H9 (cell line): ENCODE measurements around the gene THSD7A. TPM values are rescaled to one million over a fixed set of nuclear protein-coding genes. Genes with fewer than 3 reads are reported as not detected.

Experiments used
- DNase-seq: peaks from one replicate; pipeline ENCODE4 v3.0.0-alpha.2; 2017
- H2AFZ ChIP-seq: one replicate; pipeline ENCODE4 v1.6.1; 2013; ENCODE audit warnings: mild to moderate bottlenecking, low read length, control low read depth, moderate library complexity
- H2AK5ac ChIP-seq: 2 replicates; pipeline ENCODE4 v1.6.1; 2013; ENCODE audit warnings: low read length, control low read depth, mixed read lengths; ENCODE audit not compliant: insufficient read length
- H2BK120ac ChIP-seq: one replicate; pipeline ENCODE4 v1.6.1; 2013; ENCODE audit warnings: low read depth, mild to moderate bottlenecking, low read length, control low read depth, inconsistent platforms; ENCODE audit not compliant: poor library complexity, severe bottlenecking
- H2BK12ac ChIP-seq: 2 replicates; pipeline ENCODE4 v1.6.1; 2013; ENCODE audit warnings: low read length, control low read depth, mixed read lengths, low read depth; ENCODE audit not compliant: insufficient read length
- H2BK15ac ChIP-seq: 2 replicates; pipeline ENCODE4 v1.6.1; 2013; ENCODE audit warnings: low read depth, low read length, control low read depth
- H2BK20ac ChIP-seq: one replicate; pipeline ENCODE4 v1.6.1; 2013; ENCODE audit warnings: low read depth, mild to moderate bottlenecking, low read length, control low read depth, inconsistent platforms; ENCODE audit not compliant: poor library complexity, severe bottlenecking
- H2BK5ac ChIP-seq: 2 replicates; pipeline ENCODE4 v1.6.1; 2013; ENCODE audit warnings: low read length, control low read depth, mixed read lengths; ENCODE audit not compliant: insufficient read length
- H3K14ac ChIP-seq: 2 replicates; pipeline ENCODE4 v1.6.1; 2013; ENCODE audit warnings: low read length, control low read depth; ENCODE audit not compliant: insufficient read depth
- H3K18ac ChIP-seq: 2 replicates; pipeline ENCODE4 v1.6.1; 2013; ENCODE audit warnings: low read depth, mild to moderate bottlenecking, mixed read lengths, low read length, control low read depth; ENCODE audit not compliant: insufficient read length
- H3K23ac ChIP-seq: 2 replicates; pipeline ENCODE4 v1.6.1; 2013; ENCODE audit warnings: low read length, control low read depth, mixed read lengths, low read depth; ENCODE audit not compliant: insufficient read length
- H3K23me2 ChIP-seq: 2 replicates; pipeline ENCODE4 v1.6.1; 2013; ENCODE audit warnings: low read depth, mild to moderate bottlenecking, mixed read lengths, low read length, control low read depth; ENCODE audit not compliant: insufficient read length, poor library complexity, severe bottlenecking
- H3K27ac ChIP-seq: 2 replicates; pipeline ENCODE4 v1.5.1; 2013; ENCODE audit warnings: low read length, control low read depth, mixed read lengths, low read depth; ENCODE audit not compliant: insufficient read length
- H3K27me3 ChIP-seq: 2 replicates; pipeline ENCODE4 v1.6.1; 2013; ENCODE audit warnings: low read length, control low read depth, inconsistent platforms; ENCODE audit not compliant: insufficient read depth
- H3K4ac ChIP-seq: 2 replicates; pipeline ENCODE4 v1.6.1; 2013; ENCODE audit warnings: low read depth, mild to moderate bottlenecking, control low read depth, inconsistent platforms, low read length, moderate library complexity
- H3K4me1 ChIP-seq: 2 replicates; pipeline ENCODE4 v1.6.1; 2013; ENCODE audit warnings: low read length, control low read depth, inconsistent platforms; ENCODE audit not compliant: insufficient read depth
- H3K4me2 ChIP-seq: 2 replicates; pipeline ENCODE4 v1.6.1; 2013; ENCODE audit warnings: low read length, control low read depth, mixed read lengths; ENCODE audit not compliant: insufficient read length, insufficient read depth
- H3K56ac ChIP-seq: 2 replicates; pipeline ENCODE4 v1.6.1; 2013; ENCODE audit warnings: low read depth, mild to moderate bottlenecking, mixed read lengths, low read length, control low read depth; ENCODE audit not compliant: insufficient read length
- H3K79me1 ChIP-seq: 2 replicates; pipeline ENCODE4 v1.6.1; 2013; ENCODE audit warnings: low read depth, mild to moderate bottlenecking, moderate library complexity, low read length, control low read depth, inconsistent platforms; ENCODE audit not compliant: insufficient read depth, poor library complexity, severe bottlenecking
- H3K79me2 ChIP-seq: 2 replicates; pipeline ENCODE4 v1.6.1; 2013; ENCODE audit warnings: low read length, control low read depth, inconsistent platforms; ENCODE audit not compliant: insufficient read depth
- H3K9ac ChIP-seq: 2 replicates; pipeline ENCODE4 v1.6.1; 2013; ENCODE audit warnings: low read length, control low read depth, mixed read lengths; ENCODE audit not compliant: insufficient read length; ENCODE audit errors: extremely low read depth
- H3K9me3 ChIP-seq: one replicate; pipeline ENCODE4 v1.6.1; 2013; ENCODE audit warnings: low read depth, low read length, inconsistent platforms; ENCODE audit not compliant: control insufficient read depth
- H3T11ph ChIP-seq: one replicate; pipeline ENCODE4 v1.6.1; 2013; ENCODE audit warnings: mild to moderate bottlenecking, low read length, control low read depth, inconsistent platforms
- H4K20me1 ChIP-seq: one replicate; pipeline ENCODE4 v1.6.1; 2013; ENCODE audit not compliant: control insufficient read depth, insufficient read length, insufficient read depth
- H4K5ac ChIP-seq: 2 replicates; pipeline ENCODE4 v1.6.1; 2013; ENCODE audit warnings: low read depth, mild to moderate bottlenecking, mixed read lengths, low read length, control low read depth; ENCODE audit not compliant: insufficient read length
- H4K8ac ChIP-seq: replicated peaks from 2 replicates; pipeline ENCODE4 v1.6.1; 2013; ENCODE audit warnings: low read length, control low read depth, mixed read lengths, low read depth; ENCODE audit not compliant: insufficient read length
- H4K91ac ChIP-seq: 2 replicates; pipeline ENCODE4 v1.6.1; 2013; ENCODE audit warnings: low read depth, mild to moderate bottlenecking, moderate library complexity, mixed read lengths, low read length, control low read depth; ENCODE audit not compliant: insufficient read length
- H3K27ac Mint-ChIP-seq, 3 experiments: 2 replicates in 2 of 3; 3 replicates in 1 of 3; pipeline ENCODE4 v1.8.0; 2020 to 2021; ENCODE audit warnings: mixed read lengths in 3 of 3, mild to moderate bottlenecking in 1 of 3, moderate library complexity in 1 of 3
- H3K27me3 Mint-ChIP-seq: 2 replicates; pipeline ENCODE4 v1.8.0; 2021; ENCODE audit warnings: low read depth, mild to moderate bottlenecking, moderate library complexity, mixed read lengths
- H3K36me3 Mint-ChIP-seq, 3 experiments: 2 replicates in 2 of 3; 3 replicates in 1 of 3; pipeline ENCODE4 v1.8.0; 2020 to 2021; ENCODE audit warnings: low read depth in 3 of 3, mixed read lengths in 3 of 3; ENCODE audit not compliant: insufficient read depth in 1 of 3
- H3K4me1 Mint-ChIP-seq, 2 experiments: 2 replicates each; pipeline ENCODE4 v1.8.0; 2020; ENCODE audit warnings: mixed read lengths in 2 of 2
- H3K4me3 Mint-ChIP-seq, 2 experiments: 2 replicates in 1 of 2; 3 replicates in 1 of 2; pipeline ENCODE4 v1.8.0; 2020 to 2021; ENCODE audit warnings: mild to moderate bottlenecking in 2 of 2, mixed read lengths in 2 of 2, moderate library complexity in 1 of 2
- H3K9me3 Mint-ChIP-seq, 2 experiments: 2 replicates in 1 of 2; 3 replicates in 1 of 2; pipeline ENCODE4 v1.8.0; 2020; ENCODE audit warnings: mild to moderate bottlenecking in 2 of 2, mixed read lengths in 2 of 2, moderate library complexity in 1 of 2
- CTCF ChIP-seq: fragments of 200-600 bp; sonication (generic); conservative IDR thresholded peaks from 3 replicates; pipeline ENCODE4 v1.8.0; 2021; ENCODE audit warnings: antibody characterized with exemption, mild to moderate bottlenecking
- WGBS: extraction: QIAGEN DNeasy Blood & Tissue Kit; methylation state at CpG from one replicate; pipeline ENCODE4 v1.1.7; 2013; ENCODE audit warnings: missing lambda C conversion rate, low lambda C conversion rate, mixed read lengths; ENCODE audit not compliant: insufficient read length; ENCODE audit errors: extremely low coverage; 5-methylcytosine and 5-hydroxymethylcytosine counted together
- total RNA-seq: library from RNA; stranded (reverse); gene quantifications from 2 replicates; pipeline ENCODE4 v1.2.1, GENCODE V29; 2021

Gene THSD7A
- total RNA-seq, 1 experiment from 2014 or later, result 0.42 TPM

- Histone ChIP-seq H2AFZ (no peak overlapping the region), H4K5ac (no peak overlapping the region)
Measured at GRCh38 chr7:11473220-11473619, 358.8 kb downstream of the THSD7A start.

More at GRCh38 chr7:11473220-11473619, 358.8 kb downstream of the THSD7A start:
- Histone ChIP-seq H2AK5ac (no peak overlapping the region), H3K23ac (no peak overlapping the region), H3K4ac (no peak overlapping the region), H3K9ac (no peak overlapping the region), H2BK120ac (no peak overlapping the region), H3K27ac (no peak overlapping the region), H2BK20ac (no peak overlapping the region), H2BK15ac (no peak overlapping the region), H3K27me3 (no peaks in the 10 kb centered on the region), H3T11ph (no peak overlapping the region), H3K79me2 (no peaks in the 10 kb centered on the region), H2BK5ac (no peak overlapping the region), H3K56ac (no peak overlapping the region), H3K4me1 (no peaks in the 10 kb centered on the region), H4K8ac (no peak overlapping the region), H3K18ac (no peak overlapping the region), H3K4me2 (no peak overlapping the region), H4K91ac (no peak overlapping the region), H3K79me1 (no peaks in the 10 kb centered on the region), H3K14ac (no peak overlapping the region), H3K9me3 (no peaks in the 10 kb centered on the region), H3K23me2 (no peaks in the 10 kb centered on the region), H4K20me1 (no peaks in the 10 kb centered on the region), H2BK12ac (no peak overlapping the region)
- no peaks in the 10 kb centered on the region for H3K36me3 Mint-ChIP-seq
- WGBS, result no CpG with 5 or more reads among the region's 2 CpGs
- no peak overlapping the region for H3K4me3 Mint-ChIP-seq
- 0 out of 4 replicates have a peak, but pooled peaks cover 0 to 3% of the 10 kb centered on the region in 2 experiments for H3K4me1 Mint-ChIP-seq
- no peaks in the 10 kb centered on the region; a peak in 1 of 5 replicates for H3K9me3 Mint-ChIP-seq
- H3K27me3 Mint-ChIP-seq, result no peaks in the 10 kb centered on the region
- no peak for TF ChIP-seq CTCF
- DNase-seq, result no peak
- no peak overlapping the region for H3K27ac Mint-ChIP-seq
